Panc1 (cell line): Measurements from ENCODE around the gene ALOX5AP.

ENCODE experiments used
- TF ChIP-seq, protein P1 (sequence below), 2 experiments: IDR thresholded peaks; 2 replicates each; pipeline ENCODE4 v1.6.1; 2011 to 2012; ENCODE audit warnings: low read depth in 2 of 2, control low read depth in 1 of 2, low read length in 1 of 2, mild to moderate bottlenecking in 1 of 2, moderate library complexity in 1 of 2; ENCODE audit not compliant: insufficient read depth in 1 of 2
- TF ChIP-seq, protein P2 (sequence below): fragments of 450-650 bp; IDR thresholded peaks from 2 replicates; pipeline ENCODE4 v1.5.1; 2017; ENCODE audit warnings: mild to moderate bottlenecking

DNA sequence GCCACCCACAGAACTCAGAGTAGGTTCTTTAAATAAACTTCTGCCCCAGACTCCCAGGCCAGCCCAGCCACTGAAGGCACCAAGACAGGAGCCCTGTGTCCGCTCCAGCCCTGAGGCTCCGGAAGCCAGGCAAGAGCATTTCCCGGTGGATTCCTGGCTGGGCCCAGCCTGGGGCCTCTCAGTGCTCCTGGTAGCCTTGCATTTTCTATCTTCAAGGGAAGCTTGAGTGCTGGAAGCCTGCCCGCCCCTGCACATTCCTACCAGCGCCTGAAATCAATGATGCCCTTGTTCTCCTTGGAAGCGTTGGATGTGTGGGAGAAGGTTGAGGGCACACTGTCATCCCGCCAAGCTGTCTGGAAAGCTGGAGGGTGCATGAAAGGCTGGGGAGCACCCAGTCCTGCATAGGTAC is 70.3 kb downstream of the ALOX5AP start:
- TF ChIP-seq, protein P1, sequence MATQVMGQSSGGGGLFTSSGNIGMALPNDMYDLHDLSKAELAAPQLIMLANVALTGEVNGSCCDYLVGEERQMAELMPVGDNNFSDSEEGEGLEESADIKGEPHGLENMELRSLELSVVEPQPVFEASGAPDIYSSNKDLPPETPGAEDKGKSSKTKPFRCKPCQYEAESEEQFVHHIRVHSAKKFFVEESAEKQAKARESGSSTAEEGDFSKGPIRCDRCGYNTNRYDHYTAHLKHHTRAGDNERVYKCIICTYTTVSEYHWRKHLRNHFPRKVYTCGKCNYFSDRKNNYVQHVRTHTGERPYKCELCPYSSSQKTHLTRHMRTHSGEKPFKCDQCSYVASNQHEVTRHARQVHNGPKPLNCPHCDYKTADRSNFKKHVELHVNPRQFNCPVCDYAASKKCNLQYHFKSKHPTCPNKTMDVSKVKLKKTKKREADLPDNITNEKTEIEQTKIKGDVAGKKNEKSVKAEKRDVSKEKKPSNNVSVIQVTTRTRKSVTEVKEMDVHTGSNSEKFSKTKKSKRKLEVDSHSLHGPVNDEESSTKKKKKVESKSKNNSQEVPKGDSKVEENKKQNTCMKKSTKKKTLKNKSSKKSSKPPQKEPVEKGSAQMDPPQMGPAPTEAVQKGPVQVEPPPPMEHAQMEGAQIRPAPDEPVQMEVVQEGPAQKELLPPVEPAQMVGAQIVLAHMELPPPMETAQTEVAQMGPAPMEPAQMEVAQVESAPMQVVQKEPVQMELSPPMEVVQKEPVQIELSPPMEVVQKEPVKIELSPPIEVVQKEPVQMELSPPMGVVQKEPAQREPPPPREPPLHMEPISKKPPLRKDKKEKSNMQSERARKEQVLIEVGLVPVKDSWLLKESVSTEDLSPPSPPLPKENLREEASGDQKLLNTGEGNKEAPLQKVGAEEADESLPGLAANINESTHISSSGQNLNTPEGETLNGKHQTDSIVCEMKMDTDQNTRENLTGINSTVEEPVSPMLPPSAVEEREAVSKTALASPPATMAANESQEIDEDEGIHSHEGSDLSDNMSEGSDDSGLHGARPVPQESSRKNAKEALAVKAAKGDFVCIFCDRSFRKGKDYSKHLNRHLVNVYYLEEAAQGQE (IDR thresholded peaks at IDR 0.05; ENCODE audit: insufficient read depth in 1 of 2, low read depth in 2 of 2, low read length in 1 of 2) = no peak
- TF ChIP-seq, protein P2, sequence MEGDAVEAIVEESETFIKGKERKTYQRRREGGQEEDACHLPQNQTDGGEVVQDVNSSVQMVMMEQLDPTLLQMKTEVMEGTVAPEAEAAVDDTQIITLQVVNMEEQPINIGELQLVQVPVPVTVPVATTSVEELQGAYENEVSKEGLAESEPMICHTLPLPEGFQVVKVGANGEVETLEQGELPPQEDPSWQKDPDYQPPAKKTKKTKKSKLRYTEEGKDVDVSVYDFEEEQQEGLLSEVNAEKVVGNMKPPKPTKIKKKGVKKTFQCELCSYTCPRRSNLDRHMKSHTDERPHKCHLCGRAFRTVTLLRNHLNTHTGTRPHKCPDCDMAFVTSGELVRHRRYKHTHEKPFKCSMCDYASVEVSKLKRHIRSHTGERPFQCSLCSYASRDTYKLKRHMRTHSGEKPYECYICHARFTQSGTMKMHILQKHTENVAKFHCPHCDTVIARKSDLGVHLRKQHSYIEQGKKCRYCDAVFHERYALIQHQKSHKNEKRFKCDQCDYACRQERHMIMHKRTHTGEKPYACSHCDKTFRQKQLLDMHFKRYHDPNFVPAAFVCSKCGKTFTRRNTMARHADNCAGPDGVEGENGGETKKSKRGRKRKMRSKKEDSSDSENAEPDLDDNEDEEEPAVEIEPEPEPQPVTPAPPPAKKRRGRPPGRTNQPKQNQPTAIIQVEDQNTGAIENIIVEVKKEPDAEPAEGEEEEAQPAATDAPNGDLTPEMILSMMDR = no peak
